Uterus (tissue), 2 donors: ENCODE results near the gene SPOPL.

Source experiments
- POLR2A ChIP-seq, 2 donors: fragments of 450-650 bp; IDR thresholded peaks; one replicate each; pipeline ENCODE4 v1.6.1; 2016; ENCODE audit warnings: antibody characterized with exemption in 2 of 2, mild to moderate bottlenecking in 1 of 2, moderate library complexity in 1 of 2
- TF ChIP-seq, protein P1 (sequence below), 4 experiments: fragments of 200-600 bp in 2 of 4; fragments of 450-650 bp in 2 of 4; sonication (generic) in 2 of 4; IDR thresholded peaks; one replicate each; pipeline ENCODE4 v1.5.1; 2016 to 2019; ENCODE audit warnings: antibody characterized with exemption in 4 of 4, mild to moderate bottlenecking in 2 of 4, moderate library complexity in 1 of 4

DNA sequence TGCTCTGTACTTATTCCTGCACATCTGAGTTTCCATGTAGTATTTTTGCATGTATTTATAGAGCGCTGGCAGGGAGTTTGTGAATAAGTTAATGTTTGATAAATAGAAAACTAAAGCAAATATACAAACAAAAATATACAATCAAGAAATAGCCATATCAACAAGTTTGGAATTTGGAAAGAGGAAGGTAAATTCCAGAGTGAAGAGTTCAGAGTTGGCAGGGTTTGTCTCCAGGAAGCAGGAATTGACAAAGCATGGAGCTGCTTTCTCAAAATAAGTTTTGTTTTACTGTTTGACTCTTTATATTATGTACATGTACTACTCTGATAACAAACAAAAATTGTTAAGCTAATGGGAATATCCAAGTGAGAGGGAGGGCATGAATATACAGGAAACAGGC is 80.3 kb downstream of the SPOPL start:
- TF ChIP-seq, protein P1, sequence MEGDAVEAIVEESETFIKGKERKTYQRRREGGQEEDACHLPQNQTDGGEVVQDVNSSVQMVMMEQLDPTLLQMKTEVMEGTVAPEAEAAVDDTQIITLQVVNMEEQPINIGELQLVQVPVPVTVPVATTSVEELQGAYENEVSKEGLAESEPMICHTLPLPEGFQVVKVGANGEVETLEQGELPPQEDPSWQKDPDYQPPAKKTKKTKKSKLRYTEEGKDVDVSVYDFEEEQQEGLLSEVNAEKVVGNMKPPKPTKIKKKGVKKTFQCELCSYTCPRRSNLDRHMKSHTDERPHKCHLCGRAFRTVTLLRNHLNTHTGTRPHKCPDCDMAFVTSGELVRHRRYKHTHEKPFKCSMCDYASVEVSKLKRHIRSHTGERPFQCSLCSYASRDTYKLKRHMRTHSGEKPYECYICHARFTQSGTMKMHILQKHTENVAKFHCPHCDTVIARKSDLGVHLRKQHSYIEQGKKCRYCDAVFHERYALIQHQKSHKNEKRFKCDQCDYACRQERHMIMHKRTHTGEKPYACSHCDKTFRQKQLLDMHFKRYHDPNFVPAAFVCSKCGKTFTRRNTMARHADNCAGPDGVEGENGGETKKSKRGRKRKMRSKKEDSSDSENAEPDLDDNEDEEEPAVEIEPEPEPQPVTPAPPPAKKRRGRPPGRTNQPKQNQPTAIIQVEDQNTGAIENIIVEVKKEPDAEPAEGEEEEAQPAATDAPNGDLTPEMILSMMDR (IDR thresholded peaks at IDR 0.05): no peak
- TF ChIP-seq POLR2A (IDR thresholded peaks at IDR 0.05): no peak
